NCI-H2081 (cell line): ENCODE data around the gene APCDD1.
"Not testable (repeated sequence)": the region's sequence is repeated elsewhere in the genome, so short reads cannot be mapped to it uniquely, and the experiment has no call there.

Experiments
- DNase-seq, 2 experiments: peaks; one replicate each; lab custom pipeline; 2025; lab: John Stamatoyannopoulos, UW

Gene APCDD1

GRCh38 chr18:10495936-10496335, 41.5 kb downstream of the APCDD1 start:
- DNase-seq, result no peak

GRCh38 chr18:10497206-10497749, 42.8 kb downstream of the APCDD1 start:
- DNase-seq, result no peak

DNA sequence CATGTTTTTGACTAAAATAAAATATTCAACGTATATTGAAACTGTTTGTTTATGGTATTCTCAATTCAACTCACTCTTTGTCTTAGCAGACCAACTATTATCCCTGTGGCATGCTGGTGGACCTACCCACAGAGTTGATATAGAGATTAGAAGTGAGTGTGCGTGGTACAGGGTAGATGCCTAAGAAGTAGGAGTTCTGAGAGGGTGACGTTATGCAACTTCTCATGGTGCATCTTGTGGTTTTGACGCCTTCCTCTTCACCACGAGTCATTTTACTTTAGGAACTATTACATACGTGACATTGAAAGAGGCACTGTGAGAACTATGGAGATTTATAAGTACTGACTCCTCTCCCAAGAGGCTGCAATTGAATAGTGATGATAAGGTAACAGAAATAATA, 44.8 kb downstream of the APCDD1 start:
- DNase-seq, result no peak

DNA sequence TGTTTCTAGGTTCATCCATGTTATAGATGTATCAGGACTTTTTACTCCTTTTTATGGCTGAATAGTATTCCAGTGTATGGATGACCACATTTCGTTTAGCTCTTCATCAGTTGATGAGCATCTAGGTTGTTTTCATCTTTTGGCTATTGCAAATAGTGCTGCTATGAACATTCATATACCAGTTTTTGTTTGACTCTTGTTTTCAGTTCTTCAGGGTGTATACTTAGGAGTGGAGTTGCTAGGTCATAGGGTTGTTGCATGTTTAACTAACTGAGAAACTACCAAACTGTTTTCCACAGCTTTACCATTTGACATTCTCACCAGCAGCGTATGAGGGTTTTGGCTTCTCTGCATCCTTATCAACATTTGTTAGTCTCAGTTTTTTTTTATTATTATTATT, 45.6 kb downstream of the APCDD1 start:
- DNase-seq, result no peak

GRCh38 chr18:10504723-10505122, 50.3 kb downstream of the APCDD1 start:
- no peak for DNase-seq

DNA sequence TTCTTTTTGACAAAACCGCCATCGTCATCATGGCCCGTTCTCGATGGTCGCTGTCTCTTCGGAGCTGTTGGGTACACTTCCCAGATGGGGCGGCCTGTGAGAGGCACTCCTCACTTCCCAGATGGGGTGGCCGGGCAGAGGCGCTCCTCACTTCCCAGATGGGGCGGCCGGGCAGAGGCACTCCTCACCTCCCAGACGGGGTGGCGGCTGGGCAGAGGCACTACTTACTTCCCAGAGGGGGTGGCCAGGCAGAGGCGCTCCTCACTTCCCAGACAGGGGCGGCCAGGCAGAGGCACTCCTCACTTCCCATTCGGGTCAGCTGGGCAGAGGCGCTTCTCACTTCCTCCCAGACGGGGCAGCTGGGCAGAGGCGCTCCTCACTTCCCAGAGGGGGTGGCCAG, 51.5 kb downstream of the APCDD1 start:
- not testable (repeated sequence) for DNase-seq

DNA sequence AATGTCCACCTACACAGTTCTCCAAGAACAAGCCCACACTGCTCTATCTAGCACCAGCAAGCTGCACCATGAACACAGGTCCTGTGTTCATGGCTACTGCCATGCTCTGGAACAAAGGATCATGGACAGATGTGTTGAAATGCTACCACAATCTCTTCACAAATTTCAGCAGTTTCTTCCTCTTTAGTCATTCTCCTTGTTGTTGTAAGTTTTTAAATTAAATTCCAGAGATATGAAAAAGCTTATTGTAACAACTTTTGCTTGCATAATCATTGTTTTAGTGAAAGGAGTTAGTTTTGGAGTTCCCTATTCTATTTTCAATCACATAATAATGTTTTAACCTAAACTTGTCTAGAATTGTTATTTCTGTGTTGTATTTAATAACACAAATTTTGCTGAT, 54.2 kb downstream of the APCDD1 start:
- DNase-seq, result no peak

- DNase-seq, result no peak
These were observed 56.8 kb downstream of the APCDD1 start for GRCh38 chr18:10511236-10511635.

- no peak for DNase-seq
These were observed 59.6 kb downstream of the APCDD1 start for GRCh38 chr18:10514082-10514481.

DNA sequence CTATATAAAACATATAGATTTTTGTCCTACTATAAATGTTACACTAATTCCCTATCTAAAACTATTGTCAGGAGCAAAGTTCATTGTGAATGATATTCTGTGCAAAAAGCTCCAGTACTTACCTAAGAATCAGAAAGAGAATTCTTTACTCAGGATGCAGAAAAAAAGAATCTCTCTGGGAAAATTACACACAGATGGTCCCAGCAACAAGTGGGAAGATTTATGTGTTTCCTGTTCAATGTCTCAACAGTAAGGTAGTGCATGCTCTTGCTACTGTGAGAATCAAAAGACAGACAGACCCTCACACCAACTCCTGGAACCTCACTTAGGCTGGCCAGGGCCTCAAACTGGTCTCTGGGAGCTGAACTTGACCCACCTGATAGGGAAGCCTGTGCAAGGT, 60.2 kb downstream of the APCDD1 start:
- DNase-seq, result no peak

GRCh38 chr18:10515456-10515855, 61.0 kb downstream of the APCDD1 start:
- DNase-seq, result no peak

- DNase-seq, result no peak
These were observed 61.6 kb downstream of the APCDD1 start for GRCh38 chr18:10516078-10516477.

DNA sequence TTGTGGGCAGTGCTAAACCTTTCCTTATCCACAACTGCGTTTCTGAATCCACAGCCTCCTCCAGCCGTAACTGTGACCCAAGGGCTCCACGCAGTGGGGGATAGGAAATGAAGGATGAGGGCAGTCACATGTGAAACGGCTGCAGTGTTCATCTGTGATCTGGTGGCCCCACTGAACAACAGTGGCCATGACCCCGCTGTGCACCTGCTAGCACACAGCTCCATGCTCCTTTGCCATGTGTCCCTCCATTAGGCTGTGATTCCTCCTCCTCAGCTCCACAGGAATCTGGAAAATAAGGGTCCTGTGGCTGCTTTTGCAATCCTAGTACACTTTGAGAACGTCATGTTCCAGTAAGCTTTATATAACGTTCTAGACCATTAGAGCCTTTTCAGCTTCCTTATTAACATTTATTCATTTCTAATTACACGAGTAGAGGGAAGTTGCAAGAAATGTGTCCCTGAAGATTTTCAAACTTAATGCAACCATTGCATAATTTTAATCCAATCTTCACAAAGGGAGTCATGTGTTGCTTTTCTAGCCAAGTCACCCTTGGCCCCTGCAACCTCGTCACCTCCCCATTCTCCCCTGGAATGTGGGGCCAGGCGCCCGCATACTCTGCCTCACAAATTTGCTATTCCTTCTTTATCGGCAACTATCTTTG, 64.3 kb downstream of the APCDD1 start:
- DNase-seq, result peak; percentile 5 to 51

DNA sequence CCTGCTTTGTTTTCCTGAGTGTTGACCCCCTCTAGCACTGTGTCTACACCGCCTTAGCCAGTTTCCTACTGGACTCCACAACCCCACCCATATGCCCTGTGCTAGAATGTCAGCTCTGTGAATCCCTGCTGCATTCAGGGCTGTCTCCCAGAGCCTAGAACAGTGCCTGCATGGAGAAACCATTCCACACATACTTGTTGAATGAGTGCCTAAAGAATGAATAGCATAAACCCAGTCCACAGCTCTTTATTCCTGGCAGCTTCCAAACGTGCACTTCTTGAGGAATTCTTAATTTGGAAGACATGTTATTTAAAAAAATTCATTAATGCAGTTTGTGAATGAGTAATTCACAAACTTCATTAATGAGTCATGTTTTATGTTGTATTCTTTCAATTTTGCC, 64.9 kb downstream of the APCDD1 start:
- no peak for DNase-seq

DNA sequence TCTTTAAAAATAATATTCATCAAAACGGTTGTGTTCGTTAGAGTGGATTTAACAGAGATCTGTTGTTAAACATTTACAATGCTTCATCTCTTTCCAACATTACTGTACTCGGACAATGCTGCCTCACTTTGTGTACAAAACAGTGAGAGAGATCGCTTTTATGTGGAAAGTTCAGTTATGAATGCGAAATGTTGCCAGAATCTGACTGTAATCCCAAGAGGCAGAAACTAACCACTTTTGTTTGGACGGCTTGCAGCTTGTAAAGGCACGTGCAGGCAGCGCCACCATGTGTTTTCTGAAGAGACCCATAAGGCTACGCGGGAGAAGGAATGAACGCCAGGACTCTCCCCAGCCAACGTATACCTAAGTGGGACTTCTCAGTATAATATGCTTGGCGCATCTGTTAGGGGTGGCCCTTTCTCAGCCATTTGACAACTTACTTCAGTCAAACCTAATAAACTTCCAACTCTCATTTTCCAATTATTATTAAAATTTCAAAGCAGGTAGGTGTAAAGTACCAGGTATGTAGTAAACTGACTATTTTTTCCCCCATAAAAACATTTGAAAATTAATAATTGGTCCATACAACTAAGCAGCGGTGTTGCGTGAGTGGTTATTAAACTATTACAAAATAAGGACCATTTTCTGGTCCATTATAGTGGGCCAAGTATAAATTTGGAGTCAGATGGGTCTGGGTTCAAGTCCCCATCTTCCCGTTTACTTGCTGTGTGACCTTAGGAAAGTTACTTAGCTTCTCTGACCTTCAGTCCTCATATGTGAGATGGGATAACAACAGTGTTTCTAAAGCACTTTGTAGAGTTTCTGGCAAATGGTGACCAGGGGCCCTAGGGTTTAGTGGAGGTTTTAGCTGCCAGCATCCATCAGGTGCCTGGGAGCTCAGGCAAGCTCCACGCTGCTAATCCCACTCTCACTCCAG, 65.8 kb downstream of the APCDD1 start:
- DNase-seq, result peak; percentile 83 to 88

DNA sequence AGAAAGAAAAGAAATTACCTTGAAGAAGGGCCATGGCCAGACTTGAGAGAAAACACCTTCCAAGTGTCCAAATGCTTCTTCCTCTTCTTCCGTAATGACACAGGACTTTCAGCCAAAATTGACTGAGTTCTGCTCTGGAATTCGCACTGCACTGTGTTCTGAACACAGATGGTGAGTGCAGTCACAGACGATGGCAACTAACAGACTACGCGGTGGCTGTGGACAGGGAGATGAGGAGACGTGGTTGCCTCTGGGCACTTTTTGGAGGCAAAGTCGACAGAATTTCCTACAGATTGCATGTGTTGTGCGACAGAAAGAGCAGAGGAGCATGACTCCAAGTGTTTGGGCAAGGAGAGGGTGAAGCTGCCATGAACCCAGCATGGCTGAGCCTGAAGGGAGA, 67.1 kb downstream of the APCDD1 start:
- DNase-seq, result no peak

- no peak for DNase-seq
These were observed 68.1 kb downstream of the APCDD1 start for GRCh38 chr18:10522574-10522973.

DNA sequence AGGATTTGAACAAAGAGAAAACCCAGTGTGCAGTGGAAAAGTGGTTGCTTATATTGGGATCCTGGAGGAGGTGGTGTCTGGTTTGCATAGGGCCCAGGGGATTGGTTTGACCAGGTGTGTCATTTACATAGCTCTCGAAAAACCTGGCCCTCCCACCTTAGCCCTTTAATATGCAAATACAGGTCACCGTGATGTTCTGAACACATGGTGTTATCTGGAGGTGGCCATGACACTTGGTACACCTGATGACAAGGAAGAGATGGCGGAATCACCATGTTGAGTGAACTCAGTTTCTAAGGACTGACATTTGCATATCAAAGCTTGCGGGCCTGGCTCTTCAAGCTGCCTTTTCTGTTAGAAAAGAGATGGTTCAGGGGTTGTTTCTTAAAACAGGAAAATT, 69.1 kb downstream of the APCDD1 start:
- DNase-seq, result no peak

DNA sequence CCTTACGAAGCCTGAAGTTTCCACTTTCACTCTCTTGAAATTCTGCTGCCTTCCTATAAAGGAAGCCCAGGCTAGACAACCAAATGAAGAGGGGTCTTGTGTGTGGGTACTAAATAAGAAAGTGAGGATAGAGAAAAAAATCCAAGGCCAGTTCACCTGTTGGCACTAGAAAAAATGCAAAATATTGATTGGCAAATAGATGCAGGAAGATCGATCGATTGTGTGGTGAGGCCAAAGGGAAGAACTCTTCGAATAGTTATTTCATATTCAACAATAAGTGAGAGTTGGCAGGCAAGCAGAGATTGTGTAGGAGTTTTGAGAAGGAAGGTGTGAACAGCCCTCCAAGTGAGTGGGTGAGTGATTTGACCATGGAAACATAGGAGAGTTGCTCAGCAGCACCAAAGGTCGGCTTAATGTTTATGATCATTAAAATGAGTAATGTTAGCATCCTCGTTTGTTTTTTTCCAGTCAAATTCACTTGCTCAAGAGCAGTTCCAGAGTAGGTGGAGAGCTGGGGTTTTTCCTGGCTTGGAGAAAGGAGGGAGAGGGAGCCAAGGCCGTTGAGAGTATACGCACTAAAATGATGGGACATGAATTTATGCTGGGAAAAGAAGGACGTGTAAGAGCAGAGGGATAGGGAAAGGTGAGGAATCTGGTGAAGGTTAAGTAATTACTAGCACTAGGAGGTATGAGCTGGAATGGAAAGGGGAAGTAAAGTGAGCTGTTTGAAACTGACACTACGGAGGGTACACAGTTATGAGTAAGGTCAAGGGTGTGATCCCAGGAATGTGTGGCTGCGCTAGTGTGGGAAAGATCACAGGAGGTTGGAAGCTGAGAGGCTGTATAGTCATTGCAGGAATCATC, 70.3 kb downstream of the APCDD1 start:
- DNase-seq, result no peak

DNA sequence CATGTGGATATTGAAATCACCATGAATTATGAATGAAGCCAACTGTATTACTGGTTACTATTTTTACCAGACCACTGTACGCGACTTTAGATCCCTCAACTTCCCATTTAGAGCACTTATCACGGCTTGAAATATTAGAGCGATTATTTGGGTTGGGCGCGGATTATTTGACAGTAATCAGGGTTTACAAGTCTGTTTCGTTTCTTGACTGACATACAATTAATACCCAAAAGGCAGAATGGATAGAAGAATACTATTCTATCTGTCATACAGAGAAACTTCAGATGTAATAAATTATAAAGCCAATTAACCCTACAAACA, 70.9 kb downstream of the APCDD1 start:
- no peak for DNase-seq

GRCh38 chr18:10525697-10526560, 71.5 kb downstream of the APCDD1 start, which contains the start of gene NAPG:
NAPG (plus strand) TSS chr18:10526027; CDS start chr18:10526103, 76 bp downstream.
- DNase-seq, result peak; percentile 86 to 94
